ENCODE results near the gene ZNF738. TPM values are rescaled to one million over a fixed set of nuclear protein-coding genes. Genes with fewer than 3 reads are reported as not detected.

The ZNF738 gene
- total RNA-seq = 9.1 and 9.6 TPM in 2 replicates

GRCh38 chr19:21358768-21359451, at the start of gene ZNF738:
TSS of gene ZNF738 (plus strand) at chr19:21359000. CDS start at chr19:21359141, 141 bp downstream.

GRCh38 chr19:21328885-21329605, 29.8 kb upstream of the ZNF738 start, which contains the start of gene ZNF708:
TSS of gene ZNF708 (minus strand) at chr19:21329410. CDS start at chr19:21329212, 198 bp downstream.

GRCh38 chr19:21396893-21397572, 38.2 kb downstream of the ZNF738 start, which contains the start of gene ZNF493:
TSS of gene ZNF493 (plus strand) at chr19:21397133. CDS start at chr19:21397238, 105 bp downstream.

Other genes with a start within 250 kb of the ZNF738 start
- gene ZNF431, start 217.0 kb upstream of the ZNF738 start, total RNA-seq = 3.3 and 6.1 TPM in 2 replicates
- 2.5 and 3.4 TPM in 2 replicates for gene ZNF708, start 29.6 kb upstream of the ZNF738 start, total RNA-seq
- 3.7 and 5.9 TPM in 2 replicates for gene ZNF493, start 38.1 kb downstream of the ZNF738 start, total RNA-seq
- 4.5 and 7.6 TPM in 2 replicates for gene ZNF429, start 146.6 kb downstream of the ZNF738 start, total RNA-seq